IMR-90 (cell line): ENCODE results near the gene ZNF701. TPM values are rescaled to one million over a fixed set of nuclear protein-coding genes. Genes with fewer than 3 reads are reported as not detected.
A peak's percentile ranks its signal among the peaks of the same experiment; 100 is the strongest.

Experiments used
- ATAC-seq: fragments of 200-7000 bp; cut with Tn5 transposase; 2 replicates; pipeline ENCODE4 v1.9.1; 2020; ENCODE audit warnings: low read depth, mild to moderate bottlenecking, moderate library complexity
- BruUV-seq: library from RNA; stranded (reverse); fragments of 400-500 nt; replicated peaks from 2 replicates; lab custom pipeline; 2021; lab: Mats Ljungman, UMichigan
- CTCF ChIA-PET: fragments of 300-600 bp; formaldehyde crosslinking; extraction: SDS; loops from one replicate; lab custom pipeline; 2021; ENCODE audit warnings: antibody characterized with exemption; lab: Yijun Ruan, JAX
- POLR2A ChIA-PET: fragments of 300-600 bp; sonication (Branson Sonifier 250); formaldehyde crosslinking; loops from one replicate; lab custom pipeline; 2022; ENCODE audit warnings: antibody characterized with exemption; ENCODE audit not compliant: unreplicated experiment; lab: Charles Lee
- DNase-seq: peaks from one replicate; pipeline ENCODE4 v3.0.0; 2013
- H2AFZ ChIP-seq: replicated peaks from 2 replicates; pipeline ENCODE3; 2013; ENCODE audit warnings: low read length, mild to moderate bottlenecking; ENCODE audit not compliant: poor library complexity
- H2AK5ac ChIP-seq: 2 replicates; pipeline ENCODE4 v1.6.1; 2013; ENCODE audit warnings: low read depth, low read length, inconsistent platforms
- H2AK9ac ChIP-seq: replicated peaks from 2 replicates; pipeline ENCODE3; 2013; ENCODE audit warnings: mild to moderate bottlenecking, low read depth, low read length, moderate library complexity; ENCODE audit not compliant: poor library complexity
- H2BK120ac ChIP-seq: 2 replicates; pipeline ENCODE4 v1.6.1; 2013; ENCODE audit warnings: low read depth, low read length, inconsistent platforms
- H2BK15ac ChIP-seq: 3 replicates; pipeline ENCODE4 v1.6.1; 2013; ENCODE audit warnings: low read depth, low read length, inconsistent platforms
- H2BK20ac ChIP-seq: 2 replicates; pipeline ENCODE4 v1.6.1; 2013; ENCODE audit warnings: low read depth, mild to moderate bottlenecking, inconsistent platforms, low read length, moderate library complexity
- H2BK5ac ChIP-seq: 2 replicates; pipeline ENCODE4 v1.6.1; 2013; ENCODE audit warnings: mild to moderate bottlenecking, low read depth, low read length, inconsistent platforms; ENCODE audit not compliant: poor library complexity, severe bottlenecking
- H3K14ac ChIP-seq: replicated peaks from 2 replicates; pipeline ENCODE4 v1.6.1; 2013; ENCODE audit warnings: low read depth, low read length, inconsistent platforms
- H3K18ac ChIP-seq: 2 replicates; pipeline ENCODE4 v1.6.1; 2013; ENCODE audit warnings: low read depth, low read length, control low read depth
- H3K23ac ChIP-seq: 2 replicates; pipeline ENCODE4 v1.6.1; 2013; ENCODE audit warnings: low read depth, low read length, inconsistent platforms
- H3K27ac ChIP-seq: 2 replicates; pipeline ENCODE4 v1.5.1; 2013; ENCODE audit warnings: mild to moderate bottlenecking, control low read depth, low read length; ENCODE audit not compliant: insufficient read depth
- H3K27me3 ChIP-seq: 2 replicates; pipeline ENCODE4 v1.6.1; 2013; ENCODE audit warnings: low read length; ENCODE audit not compliant: control insufficient read depth, insufficient read depth
- H3K36me3 ChIP-seq: 2 replicates; pipeline ENCODE4 v1.6.1; 2013; ENCODE audit warnings: low read length, mixed read lengths; ENCODE audit not compliant: control insufficient read depth, insufficient read depth
- H3K4ac ChIP-seq: 2 replicates; pipeline ENCODE4 v1.6.1; 2013; ENCODE audit warnings: low read depth, low read length, inconsistent platforms
- H3K4me1 ChIP-seq: 2 replicates; pipeline ENCODE4 v1.6.1; 2013; ENCODE audit warnings: low read length, mixed read lengths; ENCODE audit not compliant: control insufficient read depth, insufficient read depth
- H3K4me2 ChIP-seq: 2 replicates; pipeline ENCODE4 v1.6.1; 2013; ENCODE audit warnings: low read depth, mild to moderate bottlenecking, control low read depth, low read length, moderate library complexity
- H3K4me3 ChIP-seq: 2 replicates; pipeline ENCODE4 v1.5.1; 2013; ENCODE audit warnings: low read depth, mild to moderate bottlenecking, control low read depth, low read length, moderate library complexity; ENCODE audit not compliant: insufficient read depth
- H3K56ac ChIP-seq: 2 replicates; pipeline ENCODE4 v1.6.1; 2013; ENCODE audit warnings: low read length, inconsistent platforms; ENCODE audit not compliant: insufficient read depth; ENCODE audit errors: extremely low read depth
- H3K79me1 ChIP-seq, 2 experiments: 2 replicates each; pipeline ENCODE4 v1.6.1; 2013; ENCODE audit warnings: low read length in 2 of 2, inconsistent platforms in 1 of 2, low read depth in 1 of 2
- H3K9ac ChIP-seq: 2 replicates; pipeline ENCODE4 v1.6.1; 2013; ENCODE audit warnings: low read depth, low read length, control low read depth
- H3K9me1 ChIP-seq: 2 replicates; pipeline ENCODE4 v1.6.1; 2013; ENCODE audit warnings: low read length, inconsistent platforms; ENCODE audit not compliant: insufficient read depth
- H3K9me3 ChIP-seq: 2 replicates; pipeline ENCODE4 v1.6.1; 2013; ENCODE audit warnings: low read length; ENCODE audit not compliant: control insufficient read depth, insufficient read depth
- H4K20me1 ChIP-seq: 2 replicates; pipeline ENCODE4 v1.6.1; 2013; ENCODE audit warnings: low read length, inconsistent platforms; ENCODE audit not compliant: insufficient read depth
- H4K5ac ChIP-seq: 2 replicates; pipeline ENCODE4 v1.6.1; 2013; ENCODE audit warnings: mild to moderate bottlenecking, low read depth, low read length, control low read depth
- H4K8ac ChIP-seq, 2 experiments: 2 replicates each; pipeline ENCODE4 v1.6.1; 2013; ENCODE audit warnings: low read depth in 2 of 2, low read length in 2 of 2, control low read depth in 1 of 2, inconsistent platforms in 1 of 2
- H4K91ac ChIP-seq: 2 replicates; pipeline ENCODE4 v1.6.1; 2013; ENCODE audit warnings: low read depth, low read length, inconsistent platforms; ENCODE audit not compliant: insufficient read depth
- MAZ ChIP-seq: IDR thresholded peaks from 2 replicates; pipeline ENCODE4 v1.6.1; 2012; ENCODE audit warnings: low read depth, mild to moderate bottlenecking, low read length, improper control_type of control experiment, moderate library complexity, borderline replicate concordance
- MXI1 ChIP-seq: IDR thresholded peaks from 2 replicates; pipeline ENCODE4 v1.6.1; 2012; ENCODE audit warnings: low read depth, mild to moderate bottlenecking, low read length, moderate library complexity, borderline replicate concordance
- WGBS, 2 experiments: methylation state at CpG; one replicate each; pipeline versions ENCODE4 v1.1.5 to v1.1.7; 2013; ENCODE audit warnings: missing lambda C conversion rate in 2 of 2; ENCODE audit not compliant: insufficient read length in 1 of 2; ENCODE audit errors: extremely low coverage in 2 of 2; 5-methylcytosine and 5-hydroxymethylcytosine counted together
- dilution Hi-C: fragments of 300-500 bp; cut with HindIII; formaldehyde crosslinking; loops from one replicate; pipeline ENCODE4 v1.14.3; 2018; ENCODE audit warnings: low sequenced_read_pairs; ENCODE audit not compliant: unreplicated experiment
- in situ Hi-C: fragments of 300-500 bp; cut with MboI; formaldehyde crosslinking; loops from 3 replicates; pipeline ENCODE4 v1.14.3; 2019; ENCODE audit warnings: low sequenced_read_pairs, inconsistent platforms, mixed read lengths
- intact Hi-C: fragments of 100-400 bp; cut with micrococcal nuclease; formaldehyde crosslinking; loops from 2 replicates; pipeline ENCODE4 v1.10.0; 2022
- polyA plus RNA-seq, 3 experiments: library from polyadenylated mRNA; depleted of rRNA; stranded (reverse); fragments of >200 nt; gene quantifications; 2 replicates each; pipeline ENCODE4 v1.2.3, GENCODE V29; 2012; ENCODE audit warnings: low replicate concordance in 1 of 3
- total RNA-seq: library from RNA; depleted of rRNA; stranded (reverse); fragments of >200 nt; gene quantifications from 2 replicates; pipeline ENCODE4 v1.2.3, GENCODE V29; 2012
- TF ChIP-seq, protein P1 (sequence below): fragments of 150-350 bp; IDR thresholded peaks from 2 replicates; pipeline ENCODE4 v1.6.1; 2017; ENCODE audit warnings: mild to moderate bottlenecking, antibody characterized with exemption, low read length, low read depth

The ZNF701 gene
- total and polyA plus RNA-seq, 2 of the 4 experiments (the other 2 are of a cell fraction) = 3.8 to 12.2 TPM

DNA sequence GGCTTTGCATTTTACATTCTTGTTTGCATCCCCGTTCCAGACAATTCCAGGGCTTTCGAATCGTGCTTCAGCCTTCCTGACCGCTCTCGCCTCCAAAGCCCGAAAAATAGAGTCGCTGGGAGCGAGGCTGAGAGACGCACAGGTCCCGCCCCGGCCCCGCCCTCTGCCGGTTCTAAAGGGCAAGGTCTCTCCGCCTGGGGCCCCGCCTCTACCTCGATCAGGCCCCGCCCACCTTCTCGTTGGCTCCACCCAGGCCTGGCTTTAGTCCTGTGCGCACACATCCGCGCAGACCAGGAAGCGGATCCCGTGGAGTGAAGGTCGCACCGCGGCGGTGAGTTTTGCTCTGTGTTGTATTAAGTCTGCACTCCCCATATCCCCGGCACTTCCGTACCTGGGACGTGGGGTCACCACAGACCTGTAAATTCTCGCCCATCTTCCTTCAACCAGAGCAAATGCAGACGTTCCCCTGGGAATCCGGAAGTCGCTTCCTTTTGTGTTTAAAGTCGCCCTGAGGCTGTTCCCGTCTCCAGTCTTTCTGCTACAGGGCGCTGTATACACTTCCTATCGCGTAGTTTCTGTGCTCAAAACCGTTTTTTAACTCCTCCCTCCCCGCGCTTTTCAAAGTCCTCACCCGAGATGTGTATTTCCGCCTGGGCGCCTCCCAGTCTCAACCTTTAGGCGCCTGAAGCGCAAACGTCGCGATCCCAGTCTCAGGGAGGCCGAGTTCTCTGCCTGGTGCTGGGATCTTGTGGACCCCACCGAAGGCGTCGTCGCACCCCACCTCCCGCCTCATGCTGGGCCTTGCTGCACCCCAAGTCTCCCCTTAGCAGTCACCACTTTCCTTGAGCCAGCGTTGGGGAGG, at the start of gene ZNF701 (continued):
- TF ChIP-seq MXI1 = peak; percentile 80
- TF ChIP-seq MAZ = no peak; the same call in 1 of the 2 replicates

DNA sequence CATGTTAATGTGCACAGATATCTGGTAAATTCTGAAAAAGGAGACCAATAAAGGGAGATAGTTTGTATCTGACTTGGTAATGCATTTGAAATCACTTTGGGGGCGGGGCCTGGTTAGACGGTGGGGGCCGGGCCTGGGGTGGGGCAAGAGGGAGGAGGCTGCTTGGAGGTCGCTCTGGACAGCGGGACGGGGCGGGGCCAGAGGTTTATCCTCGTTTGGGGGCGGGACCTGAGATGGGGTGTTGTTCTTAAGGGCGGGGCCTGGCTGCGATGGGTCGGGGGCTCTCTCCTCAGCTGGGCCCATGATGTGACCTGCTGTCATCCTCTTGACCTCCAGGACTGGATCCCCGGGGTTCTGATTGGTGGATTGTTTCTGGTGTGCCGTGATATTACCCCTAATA, 47.5 kb upstream of the ZNF701 start:
- H3K18ac ChIP-seq = no peak overlapping the region
- ATAC-seq = no peak
- TF ChIP-seq, protein P1, sequence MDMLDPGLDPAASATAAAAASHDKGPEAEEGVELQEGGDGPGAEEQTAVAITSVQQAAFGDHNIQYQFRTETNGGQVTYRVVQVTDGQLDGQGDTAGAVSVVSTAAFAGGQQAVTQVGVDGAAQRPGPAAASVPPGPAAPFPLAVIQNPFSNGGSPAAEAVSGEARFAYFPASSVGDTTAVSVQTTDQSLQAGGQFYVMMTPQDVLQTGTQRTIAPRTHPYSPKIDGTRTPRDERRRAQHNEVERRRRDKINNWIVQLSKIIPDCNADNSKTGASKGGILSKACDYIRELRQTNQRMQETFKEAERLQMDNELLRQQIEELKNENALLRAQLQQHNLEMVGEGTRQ = no peak
- WGBS, 2 experiments = 60% methylated on average over 1 of the region's 14 CpGs; no CpG with 5 or more reads in 1 of the 2 experiments
- no peak overlapping the region for H2BK15ac ChIP-seq
- no peak overlapping the region for H3K4me2 ChIP-seq
- no peak overlapping the region for H3K27ac ChIP-seq
- no peak overlapping the region for H2AFZ ChIP-seq
- H3K9me3 ChIP-seq = peaks cover 14% of the 10 kb centered on the region
- intact Hi-C loops = no loop called here
- no peak overlapping the region for H3K23ac ChIP-seq
- H4K8ac ChIP-seq = no peak overlapping the region
- H3K4me3 ChIP-seq = no peak overlapping the region
- no peak overlapping the region for H2BK5ac ChIP-seq
- H3K4me1 ChIP-seq = no peaks in the 10 kb centered on the region
- no peaks in the 10 kb centered on the region for H4K20me1 ChIP-seq
- H3K9ac ChIP-seq = no peak overlapping the region
- DNase-seq = no peak
- H4K91ac ChIP-seq = no peak overlapping the region
- H4K5ac ChIP-seq = no peak overlapping the region
- H2BK20ac ChIP-seq = no peak overlapping the region
- POLR2A ChIA-PET = no interaction called here
- H2BK120ac ChIP-seq = no peak overlapping the region
- H2AK9ac ChIP-seq = no peak overlapping the region
- H3K14ac ChIP-seq = no peak overlapping the region
- H2AK5ac ChIP-seq = no peak overlapping the region
- CTCF ChIA-PET = no interaction called here
- no peak overlapping the region for H3K56ac ChIP-seq
- no peaks in the 10 kb centered on the region for H3K27me3 ChIP-seq
- H3K79me1 ChIP-seq = no peaks in the 10 kb centered on the region; a peak in 1 of 4 replicates
- BruUV-seq = no TSS peak
- H3K4ac ChIP-seq = no peak overlapping the region
- no peaks in the 10 kb centered on the region for H3K36me3 ChIP-seq
- in situ Hi-C loops = no loop called here
- H3K9me1 ChIP-seq = no peaks in the 10 kb centered on the region
- dilution Hi-C loops = no loop called here
